ENCODE data around the gene CDKN1B. TPM values are rescaled to one million over a fixed set of nuclear protein-coding genes. Genes with fewer than 3 reads are reported as not detected.
A peak's percentile ranks its signal among the peaks of the same experiment; 100 is the strongest.

CDKN1B gene
- total RNA-seq, 1 donor from 2014 or later: 34.0 TPM

GRCh38 chr12:12701457-12701856 is 15.7 kb upstream of the CDKN1B start:
- Histone ChIP-seq H3K4me3 (ENCODE audit: low read depth, low read length) (no peak overlapping the region), H3K27me3 (ENCODE audit: control insufficient read depth, insufficient read depth, low read length) (no peaks in the 10 kb centered on the region), H3K36me3 (ENCODE audit: control insufficient read depth, insufficient read depth, low read length) (no peaks in the 10 kb centered on the region)
- no peak for TF ChIP-seq CTCF (IDR thresholded peaks at IDR 0.05; ENCODE audit: insufficient read depth, low read length, severe bottlenecking)
- no peak for DNase-seq (ENCODE audit: low read depth)
- no peak for FAIRE-seq

GRCh38 chr12:12704593-12705230 is 12.5 kb upstream of the CDKN1B start:
- Histone ChIP-seq H3K4me3 (ENCODE audit: low read depth, low read length) (no peak overlapping the region), H3K36me3 (ENCODE audit: control insufficient read depth, insufficient read depth, low read length) (no peaks in the 10 kb centered on the region), H3K27me3 (ENCODE audit: control insufficient read depth, insufficient read depth, low read length) (no peaks in the 10 kb centered on the region)
- peak; percentile 84 for DNase-seq (ENCODE audit: low read depth)
- peak; percentile 94 for FAIRE-seq
- TF ChIP-seq CTCF (IDR thresholded peaks at IDR 0.05; ENCODE audit: insufficient read depth, low read length, severe bottlenecking): peak; percentile 79

GRCh38 chr12:12705838-12706520 is 11.2 kb upstream of the CDKN1B start:
- H3K36me3 ChIP-seq (ENCODE audit: control insufficient read depth, insufficient read depth, low read length): no peaks in the 10 kb centered on the region
- DNase-seq (ENCODE audit: low read depth): no peak
- H3K4me3 ChIP-seq (ENCODE audit: low read depth, low read length): no peak overlapping the region
- no peaks in the 10 kb centered on the region for H3K27me3 ChIP-seq (ENCODE audit: control insufficient read depth, insufficient read depth, low read length)
- no peak for FAIRE-seq
- no peak for TF ChIP-seq CTCF (IDR thresholded peaks at IDR 0.05; ENCODE audit: insufficient read depth, low read length, severe bottlenecking)

- Histone ChIP-seq H3K4me3 (ENCODE audit: low read depth, low read length) (peak overlapping the region; percentile 27), H3K36me3 (ENCODE audit: control insufficient read depth, insufficient read depth, low read length) (peaks cover 2% of the 10 kb centered on the region), H3K27me3 (ENCODE audit: control insufficient read depth, insufficient read depth, low read length) (no peaks in the 10 kb centered on the region)
- DNase-seq (ENCODE audit: low read depth) (no peak), FAIRE-seq (no peak)
- no peak for TF ChIP-seq CTCF (IDR thresholded peaks at IDR 0.05; ENCODE audit: insufficient read depth, low read length, severe bottlenecking)
These were observed 3.3 kb upstream of the CDKN1B start for GRCh38 chr12:12713932-12714275.

- peak overlapping the region; percentile 27 for H3K4me3 ChIP-seq (ENCODE audit: low read depth, low read length)
- FAIRE-seq: no peak
- H3K27me3 ChIP-seq (ENCODE audit: control insufficient read depth, insufficient read depth, low read length): no peaks in the 10 kb centered on the region
- peaks cover 3% of the 10 kb centered on the region for H3K36me3 ChIP-seq (ENCODE audit: control insufficient read depth, insufficient read depth, low read length)
- TF ChIP-seq CTCF (IDR thresholded peaks at IDR 0.05; ENCODE audit: insufficient read depth, low read length, severe bottlenecking): peak; percentile 30
- DNase-seq (ENCODE audit: low read depth): peak; percentile 28
These were observed 2.7 kb upstream of the CDKN1B start for GRCh38 chr12:12714276-12715021.
